Forelimb muscle (tissue), 1 donor: ENCODE measurements around the gene CBX1. TPM values are rescaled to one million over a fixed set of nuclear protein-coding genes. Genes with fewer than 3 reads are reported as not detected.
"Not testable (repeated sequence)": the region's sequence is repeated elsewhere in the genome, so short reads cannot be mapped to it uniquely, and the experiment has no call there.

Experiments used
- DNase-seq: peaks from one replicate; pipeline ENCODE4 v3.0.0-alpha.2; 2013; ENCODE audit warnings: low read depth
- polyA plus RNA-seq: library from polyadenylated mRNA; unstranded; fragments of 120-200 nt; gene quantifications from one replicate; pipeline ENCODE4 v1.2.1, GENCODE V29; 2013; ENCODE audit not compliant: insufficient read length

CBX1 gene
- polyA plus RNA-seq, 1 donor: 68.7 TPM

DNA sequence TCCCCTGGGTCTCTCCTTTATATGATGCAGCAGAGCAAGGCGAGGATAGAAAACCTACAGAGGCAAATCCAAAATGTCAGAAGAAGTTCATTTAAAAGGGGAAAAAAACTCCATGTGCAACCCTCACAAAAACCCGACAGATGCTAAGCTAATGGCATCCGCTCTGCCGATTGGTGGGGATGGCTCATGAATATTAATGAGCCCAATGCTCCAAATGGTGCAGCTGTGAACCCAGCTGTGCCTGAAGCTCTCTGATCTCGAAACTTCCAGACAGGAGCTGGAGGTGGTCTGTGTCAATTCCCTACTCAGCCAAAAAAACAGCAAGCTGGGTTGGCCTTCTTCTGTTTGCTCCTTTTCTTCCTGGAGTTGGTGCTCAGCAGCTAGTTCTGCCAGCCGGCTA, 21.8 kb upstream of the CBX1 start:
- no peak for DNase-seq

DNA sequence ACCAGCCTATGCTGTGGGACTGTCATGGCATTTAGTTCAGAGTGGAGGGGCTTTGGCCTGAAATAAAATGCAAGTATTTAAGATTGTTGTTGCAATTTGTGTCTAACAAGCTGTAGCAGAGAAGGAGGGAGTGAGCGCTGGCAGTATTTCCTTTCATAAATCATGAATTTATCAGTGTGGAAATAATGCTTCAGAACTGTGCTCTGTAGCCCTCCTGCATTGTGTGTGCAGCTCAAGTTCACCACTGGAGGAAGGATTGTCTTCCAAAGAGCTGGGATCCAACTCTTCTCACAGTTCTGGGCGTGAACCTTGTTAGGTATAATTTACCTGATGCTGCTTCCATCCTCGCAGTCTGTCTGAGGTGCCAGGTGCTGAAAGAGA, 21.4 kb upstream of the CBX1 start:
- no peak for DNase-seq

- no peak for DNase-seq
These were observed 20.8 kb upstream of the CBX1 start for GRCh38 chr17:48121923-48122664.

DNA sequence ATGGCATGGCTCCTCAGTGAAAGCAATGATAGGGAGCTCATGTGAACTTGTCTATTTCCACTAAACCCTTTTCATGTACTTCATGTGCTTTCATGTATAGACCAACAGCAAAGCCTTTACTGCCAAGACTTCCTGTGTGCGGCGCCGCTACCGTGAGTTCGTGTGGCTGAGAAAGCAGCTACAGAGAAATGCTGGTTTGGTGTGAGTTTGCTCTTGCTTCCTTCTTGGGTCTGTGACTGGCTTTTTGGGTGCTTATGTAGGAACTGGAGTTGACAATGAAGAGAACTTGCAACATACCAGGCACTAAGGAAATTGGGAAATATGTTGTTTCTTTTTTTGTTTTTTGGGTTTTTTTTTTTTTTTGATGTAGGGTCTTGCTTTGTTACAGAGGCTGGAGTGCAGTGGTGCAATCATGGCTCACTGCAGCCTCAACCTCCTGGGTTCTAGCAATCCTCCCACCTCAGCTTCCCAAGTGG, 12.0 kb upstream of the CBX1 start:
- DNase-seq: no peak

- no peak for DNase-seq
These were observed 10.6 kb upstream of the CBX1 start for GRCh38 chr17:48111937-48112241.

DNA sequence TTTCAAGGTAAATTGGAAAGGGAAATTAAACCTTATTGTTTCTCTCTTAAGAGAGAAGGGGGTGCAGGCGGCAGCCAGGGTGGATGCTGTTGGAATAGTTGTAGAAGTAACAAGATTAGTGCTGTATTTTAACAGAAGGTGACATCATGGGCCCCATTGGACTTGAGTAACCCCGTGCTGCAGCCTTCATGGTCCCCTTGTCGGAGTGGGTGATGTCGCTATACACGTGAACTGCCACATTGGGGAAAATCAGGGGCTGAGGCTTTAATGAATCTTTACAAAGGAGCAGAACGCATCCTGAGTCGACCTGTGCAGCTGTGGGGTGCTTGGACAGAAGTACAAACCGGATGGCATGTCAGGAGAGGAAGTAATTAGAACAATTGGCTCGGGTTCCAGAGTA, 9.5 kb upstream of the CBX1 start:
- DNase-seq: no peak

DNA sequence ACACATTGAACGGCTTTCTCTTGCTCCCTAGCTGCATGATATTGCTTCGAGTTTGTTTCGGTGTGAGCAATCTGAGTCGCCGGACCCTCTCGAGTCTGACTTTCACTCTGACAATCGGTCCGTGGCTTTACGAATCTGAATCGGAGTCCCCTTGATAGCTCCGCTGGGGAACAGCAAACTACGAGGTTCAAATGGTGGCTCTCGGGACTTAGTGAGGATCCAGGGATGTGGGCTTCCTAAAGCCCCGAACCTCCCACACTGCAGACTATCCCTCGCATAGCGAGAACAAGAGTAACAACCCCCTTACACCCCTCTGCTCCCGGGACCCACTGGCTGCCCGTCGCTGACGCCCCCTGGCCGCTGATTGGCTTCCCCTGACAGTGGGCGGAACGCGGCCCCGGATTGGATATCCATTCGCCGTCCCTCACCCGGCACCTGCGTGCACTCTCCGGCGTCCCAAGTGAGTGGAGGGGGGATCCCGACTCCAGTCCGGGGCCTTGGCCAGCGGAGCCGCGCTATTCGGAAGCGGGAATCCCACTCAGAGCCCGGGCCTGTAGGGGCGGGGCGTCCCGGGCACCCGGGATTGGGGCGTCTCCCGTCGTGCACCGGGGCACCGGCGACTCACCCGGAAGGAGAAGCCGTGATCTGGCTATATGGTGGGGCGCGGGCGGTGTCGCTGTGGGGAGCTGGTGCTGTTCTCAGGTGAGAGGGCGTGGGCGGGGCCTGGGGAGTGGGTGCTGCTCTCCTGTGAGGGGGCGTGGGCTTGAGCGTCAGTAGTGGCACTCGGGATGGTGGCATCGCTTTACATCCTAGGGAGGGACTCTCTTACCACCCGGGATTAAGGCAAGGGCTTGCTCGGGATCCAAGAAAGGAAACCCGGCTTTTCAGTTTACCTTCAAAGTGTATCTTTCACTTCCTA, 6.1 kb upstream of the CBX1 start, which contains the start of gene SNX11:
Gene SNX11, plus strand, starts transcription at position 630 of the 919 bp plus-strand sequence. CDS start 4,278 bp downstream, outside the sequence.
- DNase-seq: peak; percentile 52

DNA sequence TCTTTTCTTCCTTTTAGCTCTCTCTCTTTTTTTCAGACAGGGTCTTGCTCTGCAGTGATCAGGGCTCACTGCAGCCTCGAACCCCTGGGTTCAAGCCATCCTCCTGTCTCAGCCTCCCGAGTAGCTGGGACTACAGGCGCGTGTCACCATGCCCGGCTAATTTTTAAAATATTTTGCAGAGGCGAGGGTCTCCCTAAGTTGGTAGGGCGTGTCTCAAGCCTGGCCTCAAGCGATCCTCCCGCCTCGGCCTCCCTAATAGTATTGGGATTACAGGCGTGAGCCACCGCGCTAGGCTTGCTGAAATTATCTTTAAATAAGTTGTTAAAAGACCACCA, 5.5 kb upstream of the CBX1 start:
- DNase-seq: no peak

DNA sequence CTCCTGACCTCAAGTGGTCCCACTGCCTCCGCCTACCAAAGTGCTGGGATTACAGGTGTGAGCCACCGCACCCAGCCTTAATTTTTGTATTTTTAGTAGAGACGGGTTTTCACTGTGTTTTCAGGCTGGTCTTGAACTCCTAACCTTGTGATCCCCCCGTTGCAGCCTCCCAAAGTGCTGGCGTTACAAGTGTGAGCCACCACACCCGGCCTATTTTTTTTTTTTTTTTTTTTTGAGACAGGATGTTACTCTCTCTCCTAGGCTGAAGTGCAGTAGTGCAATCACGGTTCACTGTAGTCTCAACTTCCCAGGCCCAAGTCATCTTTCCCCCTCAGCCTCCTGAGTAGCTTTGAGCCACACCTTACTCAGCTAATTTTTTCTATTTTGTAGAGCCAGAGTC, 3.2 kb upstream of the CBX1 start:
- no peak for DNase-seq

DNA sequence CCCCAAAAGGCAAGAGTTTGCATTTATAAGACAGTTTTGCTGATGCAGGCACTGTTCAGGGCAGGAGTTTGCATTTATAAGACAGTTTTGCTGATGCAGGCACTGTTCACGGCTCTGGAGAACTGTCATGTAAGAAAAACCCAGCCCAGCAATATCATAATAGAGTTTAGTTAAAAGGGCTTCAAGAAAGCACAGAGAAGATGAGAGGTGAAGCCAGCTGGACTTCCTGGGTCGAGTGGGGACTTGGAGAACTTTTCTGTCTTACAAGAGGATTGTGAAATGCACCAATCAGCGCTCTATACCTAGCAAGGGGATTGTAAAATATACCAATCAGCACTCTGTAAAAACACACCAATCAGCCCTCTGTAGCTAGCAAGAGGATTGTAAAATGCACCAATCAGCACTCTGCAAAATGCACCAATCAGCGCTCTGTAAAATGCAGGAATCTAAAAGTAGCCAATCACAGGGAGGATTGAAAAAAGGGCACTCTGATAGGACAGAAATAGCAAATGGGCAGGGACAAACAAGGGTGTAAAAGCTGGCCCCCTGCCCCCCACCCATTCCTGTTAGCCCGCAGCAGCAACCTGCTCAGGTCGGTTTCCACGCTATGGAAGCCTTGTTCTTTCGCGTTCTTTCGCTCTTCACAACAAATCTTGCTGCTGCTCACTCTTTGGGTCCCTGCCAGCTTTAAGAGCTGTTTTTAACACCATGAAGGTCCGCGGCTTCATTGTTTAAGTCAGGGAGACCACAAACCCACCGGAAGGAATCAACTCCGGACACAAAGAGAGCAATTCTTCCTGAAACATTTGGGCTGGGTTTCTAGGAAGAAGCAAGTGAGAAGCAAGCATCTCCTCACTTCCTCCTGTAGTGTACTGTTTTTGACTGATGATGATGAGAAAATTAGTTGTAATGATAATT, 1.8 kb upstream of the CBX1 start:
- no peak for DNase-seq

DNA sequence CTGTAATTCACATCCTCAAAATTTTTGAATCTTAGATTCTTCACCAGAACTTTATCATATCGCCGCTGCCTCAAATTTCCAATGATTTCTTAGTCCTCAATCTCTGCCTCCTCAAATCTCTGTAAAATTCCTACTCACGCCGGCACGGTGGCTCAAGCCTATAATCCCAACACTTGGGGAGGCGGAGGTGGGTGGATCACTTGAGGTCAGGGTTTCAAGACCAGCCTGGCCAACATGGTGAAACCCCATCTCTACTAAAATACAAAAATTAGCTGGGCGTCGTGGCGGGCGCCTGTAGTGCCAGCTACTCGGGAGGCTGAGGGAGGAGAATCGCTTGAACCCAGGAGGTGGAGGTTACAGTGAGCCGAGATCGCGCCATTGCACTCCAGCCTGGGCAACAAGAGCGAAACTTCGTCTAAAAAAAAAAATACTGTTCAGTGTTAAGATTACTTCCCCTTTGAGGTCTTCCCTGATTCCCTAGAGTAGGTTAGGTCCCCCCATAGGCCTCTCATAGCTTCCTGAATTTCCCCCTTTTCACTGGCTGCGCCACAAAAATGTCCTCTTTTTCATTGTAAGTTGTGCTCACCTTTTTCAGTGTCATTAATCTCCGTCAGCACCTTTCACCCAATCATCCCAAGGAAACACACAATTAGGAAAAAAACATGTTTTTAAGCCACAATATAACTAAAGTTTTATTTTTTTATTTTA, 919 bp upstream of the CBX1 start:
- no peak for DNase-seq

GRCh38 chr17:48100591-48101011, 677 bp downstream of the CBX1 start:
- no peak for DNase-seq

DNA sequence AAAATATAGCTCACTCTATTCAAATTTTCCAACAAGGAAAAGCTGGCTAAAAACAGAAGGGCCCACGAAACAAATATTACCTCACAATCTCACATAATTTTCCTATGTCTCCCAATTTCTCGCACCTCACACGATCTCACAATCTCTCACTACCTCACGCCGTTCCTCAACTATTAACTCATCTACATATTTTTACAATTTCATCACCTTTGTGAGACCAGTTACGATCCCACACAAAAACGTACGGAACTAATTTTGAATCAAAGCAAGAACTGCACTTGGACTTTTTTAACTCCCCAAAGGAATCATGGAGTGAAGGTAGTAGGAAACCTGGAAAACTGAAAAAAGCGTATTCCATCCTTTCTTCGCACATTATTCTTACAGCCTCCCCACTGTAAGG, 1.1 kb downstream of the CBX1 start:
- DNase-seq: no peak

DNA sequence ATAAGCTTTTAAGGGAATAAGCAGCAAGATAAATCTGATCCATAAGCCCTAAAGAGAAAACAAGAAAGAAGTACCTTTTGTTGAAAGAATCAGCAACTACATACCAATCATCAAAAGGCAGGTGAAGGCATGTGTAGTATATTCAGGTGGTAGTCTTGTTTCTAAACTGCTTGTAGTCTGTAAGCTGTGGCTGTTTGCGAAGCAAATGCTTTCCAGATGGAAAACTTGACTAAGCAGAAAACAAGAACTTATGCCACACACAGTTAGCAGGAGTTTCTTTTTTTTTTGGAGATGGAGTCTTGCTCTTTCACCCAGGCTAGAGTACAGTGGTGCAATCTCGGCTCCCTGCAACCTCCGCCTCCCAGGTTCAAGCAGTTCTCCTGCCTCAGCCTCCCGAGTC, 5.7 kb downstream of the CBX1 start:
- DNase-seq: no peak

DNA sequence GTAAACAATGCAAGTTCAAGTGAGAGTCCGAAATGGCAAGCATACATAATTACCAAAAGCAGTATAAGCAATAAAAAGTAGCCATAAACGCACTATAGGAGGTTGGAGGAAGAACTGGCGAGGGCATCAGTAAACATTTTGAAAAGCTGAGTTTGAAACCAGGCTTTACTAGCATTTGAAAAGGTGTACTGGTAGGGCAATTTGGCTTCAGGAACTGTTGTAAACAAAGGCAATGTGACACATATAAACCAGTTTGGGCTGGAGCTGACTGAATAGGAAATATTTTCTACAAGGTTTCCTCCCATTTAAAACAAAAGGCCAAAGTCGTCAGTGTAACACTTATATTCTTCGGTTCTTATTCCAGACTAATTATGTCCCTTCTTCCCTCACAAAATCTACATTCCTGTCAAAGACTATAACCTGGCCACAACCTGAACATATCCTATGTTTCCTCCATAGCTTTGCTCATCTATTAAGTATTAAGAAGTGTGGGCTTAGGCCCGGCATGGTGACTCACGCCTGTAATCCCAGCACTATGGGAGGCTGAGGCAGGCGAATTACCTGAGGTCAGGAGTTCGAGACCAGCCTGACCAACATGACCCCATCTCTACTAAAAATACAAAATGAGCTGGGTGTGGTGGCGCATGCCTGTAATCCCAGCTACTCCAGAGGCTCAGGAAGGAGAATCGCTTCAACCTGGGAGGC, 7.8 kb downstream of the CBX1 start:
- DNase-seq: no peak

DNA sequence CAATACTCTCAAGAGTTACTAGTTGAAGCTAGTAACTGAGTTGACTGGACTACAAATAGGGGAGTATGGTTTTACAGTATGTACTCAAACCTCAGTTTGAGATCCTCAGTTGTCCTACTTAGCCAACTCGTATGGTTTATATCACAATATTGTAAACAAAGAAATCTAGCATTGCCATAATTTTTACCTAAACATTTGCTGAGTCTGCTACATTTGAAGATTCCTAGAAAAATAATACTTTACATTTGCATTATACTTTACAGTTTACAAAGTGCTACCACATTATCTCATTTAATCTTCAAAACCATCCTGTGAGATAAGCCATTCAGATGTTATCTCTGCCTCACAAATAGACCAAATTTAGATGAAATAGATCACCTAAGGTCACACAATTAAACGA, 16.3 kb downstream of the CBX1 start:
- no peak for DNase-seq

DNA sequence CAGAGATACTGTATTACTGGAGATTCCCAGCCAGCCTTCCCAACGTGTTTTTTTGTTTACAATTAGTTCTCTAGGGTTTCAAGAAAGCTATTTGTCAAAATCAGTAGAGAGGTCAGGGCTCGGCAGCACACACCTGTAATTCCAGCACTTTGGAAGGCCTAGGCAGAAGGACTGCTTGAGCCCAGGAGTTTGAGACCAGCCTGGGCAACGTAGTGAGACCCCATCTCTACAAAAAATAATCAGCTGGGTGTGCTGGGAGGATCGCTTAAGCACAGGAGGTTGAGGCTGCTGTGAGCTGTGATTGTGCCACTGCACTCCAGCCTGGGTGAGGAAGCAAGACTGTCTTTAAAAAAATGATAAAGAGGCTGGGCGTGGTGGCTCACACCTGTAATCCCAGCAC, 19.4 kb downstream of the CBX1 start:
- no peak for DNase-seq

GRCh38 chr17:48077152-48077551, 24.1 kb downstream of the CBX1 start:
- not testable (repeated sequence) for DNase-seq

- no peak for DNase-seq
These were observed 26.8 kb downstream of the CBX1 start for GRCh38 chr17:48074322-48075081.

DNA sequence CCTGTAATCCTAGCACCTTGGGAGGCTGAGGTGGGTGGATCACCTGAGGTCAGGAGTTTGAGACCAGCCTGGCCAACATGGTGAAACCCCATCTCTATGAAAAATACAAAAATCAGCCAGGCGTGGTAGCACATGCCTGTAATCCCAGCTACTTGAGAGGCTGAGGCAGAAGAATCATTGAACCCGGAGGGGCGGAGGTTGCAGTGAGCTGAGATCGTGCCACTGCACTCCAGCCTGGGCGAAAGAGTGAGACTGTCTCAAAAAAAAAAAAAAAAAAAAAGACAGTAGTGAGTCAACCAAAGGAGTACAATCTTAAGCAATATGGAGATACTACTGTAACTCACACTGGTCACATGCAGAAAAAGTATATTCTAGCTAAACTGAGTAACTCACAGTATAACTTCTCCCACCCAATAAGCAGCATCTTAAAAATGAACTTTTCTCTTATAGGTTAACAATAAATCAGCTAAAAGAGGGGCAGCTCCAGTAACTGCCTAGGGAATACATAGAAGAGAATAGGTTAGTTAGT, 27.6 kb downstream of the CBX1 start:
- DNase-seq: not testable (repeated sequence)
